ENCODE data around the gene CLIC5. TPM values are rescaled to one million over a fixed set of nuclear protein-coding genes. Genes with fewer than 3 reads are reported as not detected.

Gene CLIC5
- total RNA-seq, 4 donors from 2014 or later: under 0.01 to 5.1 (median 1.5) TPM

DNA sequence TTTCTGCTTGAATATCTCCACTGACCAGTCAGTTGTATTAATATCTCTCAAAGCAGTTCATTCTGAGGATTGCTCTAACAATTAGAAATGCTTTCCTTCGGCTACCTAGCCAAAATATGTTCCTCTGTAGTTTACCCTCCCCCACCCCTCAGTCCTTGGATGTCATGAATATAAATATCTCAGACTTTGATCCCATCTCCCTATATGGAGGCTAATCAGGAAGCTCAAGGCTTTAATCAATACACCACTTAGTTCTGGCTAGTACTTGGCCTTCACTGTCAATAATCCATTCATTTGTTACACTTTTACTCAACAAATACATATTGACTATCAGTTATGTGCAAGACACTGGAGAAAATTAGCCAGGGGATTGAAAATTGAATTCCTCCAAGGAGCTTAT is 60.1 kb downstream of the CLIC5 start:
- intact Hi-C loops (cut with DNase I; ENCODE audit: low total_unique reads): no loop called here
- no peaks in the 10 kb centered on the region for H3K4me1 ChIP-seq
- no peaks in the 10 kb centered on the region for H3K36me3 ChIP-seq
- DNase-seq: no peak
- no peaks in the 10 kb centered on the region for H3K9me3 ChIP-seq
- H3K27ac ChIP-seq: no peak overlapping the region
- H3K27me3 ChIP-seq: no peaks in the 10 kb centered on the region
- TF ChIP-seq POLR2A (IDR thresholded peaks at IDR 0.05) (no peak), CTCF (IDR thresholded peaks at IDR 0.05) (no peak)
- H3K4me3 ChIP-seq: no peak overlapping the region

DNA sequence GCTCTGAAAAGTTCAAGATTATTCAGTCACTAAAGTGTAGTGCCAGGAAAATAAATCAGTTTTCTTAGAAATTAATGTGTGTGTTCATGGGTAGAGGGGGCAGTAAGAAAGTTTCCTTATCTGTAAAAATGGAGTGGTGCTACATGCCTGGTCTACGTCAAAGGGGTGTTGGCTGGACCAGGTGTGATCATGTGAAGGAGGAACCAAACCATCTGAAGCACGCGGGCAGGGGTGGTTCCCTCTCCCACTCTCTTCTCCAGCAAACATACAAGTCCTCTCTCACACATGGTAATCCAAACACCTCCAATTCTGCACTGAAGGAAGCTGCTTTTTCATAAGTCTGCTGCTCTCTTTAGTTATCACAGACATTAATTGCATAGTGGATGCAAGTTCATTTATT is 63.1 kb downstream of the CLIC5 start:
- no peak overlapping the region for H3K4me3 ChIP-seq
- intact Hi-C loops (cut with DNase I; ENCODE audit: low total_unique reads): no loop called here
- H3K36me3 ChIP-seq: no peaks in the 10 kb centered on the region
- no peaks in the 10 kb centered on the region for H3K9me3 ChIP-seq
- H3K4me1 ChIP-seq: no peaks in the 10 kb centered on the region
- TF ChIP-seq CTCF (IDR thresholded peaks at IDR 0.05): no peak
- no peak for DNase-seq
- no peaks in the 10 kb centered on the region for H3K27me3 ChIP-seq
- no peak overlapping the region for H3K27ac ChIP-seq

DNA sequence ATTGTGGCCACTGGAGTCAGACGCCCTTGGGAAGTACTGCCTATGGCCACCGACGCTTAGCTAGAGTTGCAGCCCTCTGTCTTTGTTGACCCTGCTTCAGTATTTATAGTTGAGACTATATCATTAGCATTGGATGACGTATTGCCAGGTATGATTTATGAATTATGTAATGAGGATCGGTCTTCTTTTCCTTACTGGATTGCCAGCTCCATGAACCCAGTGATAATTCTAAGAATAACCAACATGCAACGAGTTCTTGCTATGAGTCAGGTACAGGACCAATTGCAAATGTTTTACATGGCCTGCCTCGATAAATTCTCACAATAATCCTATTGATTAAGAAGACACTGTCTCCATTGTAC is 63.5 kb downstream of the CLIC5 start:
- no peaks in the 10 kb centered on the region for H3K9me3 ChIP-seq
- intact Hi-C loops (cut with DNase I; ENCODE audit: low total_unique reads): no loop called here
- no peaks in the 10 kb centered on the region for H3K27me3 ChIP-seq
- DNase-seq: no peak
- TF ChIP-seq CTCF (IDR thresholded peaks at IDR 0.05) (no peak), POLR2A (IDR thresholded peaks at IDR 0.05) (no peak)
- H3K27ac ChIP-seq: peak overlapping the region in 1 of 2 donors; percentile 2
- no peaks in the 10 kb centered on the region for H3K4me1 ChIP-seq
- no peaks in the 10 kb centered on the region for H3K36me3 ChIP-seq
- no peak overlapping the region for H3K4me3 ChIP-seq

DNA sequence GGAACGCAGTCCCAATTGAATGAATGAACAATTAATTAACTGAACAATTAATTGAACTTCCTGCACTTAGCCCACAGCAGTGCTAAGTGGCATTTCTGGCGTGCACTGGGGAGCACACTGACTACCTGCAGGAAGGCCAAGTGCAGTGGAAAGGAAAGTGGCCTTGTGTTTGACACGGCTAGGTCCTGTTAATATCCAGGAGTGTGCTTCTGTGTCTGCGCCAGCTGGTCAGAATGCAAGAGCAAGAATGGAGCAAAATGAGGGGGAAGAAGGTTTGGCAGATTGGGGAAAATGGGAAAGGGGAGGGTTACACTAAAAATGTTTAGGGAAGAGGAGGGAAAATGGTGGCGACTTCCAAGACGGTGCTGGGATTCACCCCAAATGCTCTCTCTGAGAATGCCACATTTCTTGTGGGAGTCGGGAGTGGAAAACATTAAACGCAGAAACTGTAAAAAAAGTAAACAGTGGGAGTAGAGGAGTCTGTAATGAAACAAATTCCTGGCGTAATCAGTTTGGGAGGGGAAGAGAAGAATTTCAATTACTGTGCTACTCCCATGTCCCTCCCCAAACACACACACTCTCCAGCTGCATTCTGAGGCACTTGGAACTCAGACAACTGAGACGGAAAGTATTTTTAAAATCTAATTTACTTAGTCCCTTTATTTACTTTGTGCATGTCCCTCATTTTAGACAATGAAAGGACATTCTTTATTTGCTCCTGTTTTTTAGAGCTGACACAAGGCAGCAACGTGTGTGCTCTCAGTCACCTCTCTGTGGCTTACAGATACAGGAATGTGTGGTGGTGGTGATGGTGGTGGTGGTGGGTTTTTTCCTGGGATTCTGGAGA is 64.1 kb downstream of the CLIC5 start:
- Histone ChIP-seq H3K27me3 (no peaks in the 10 kb centered on the region), H3K9me3 (no peaks in the 10 kb centered on the region), H3K4me3 (no peak overlapping the region), H3K27ac (peak overlapping the region in 1 of 2 donors; percentile 2), H3K4me1 (no peaks in the 10 kb centered on the region), H3K36me3 (no peaks in the 10 kb centered on the region)
- TF ChIP-seq POLR2A (IDR thresholded peaks at IDR 0.05): no peak
- no peak for TF ChIP-seq CTCF (IDR thresholded peaks at IDR 0.05)
- DNase-seq: no peak
- intact Hi-C loops (cut with DNase I; ENCODE audit: low total_unique reads): no loop called here

GRCh38 chr6:45949256-45949655 is 66.4 kb downstream of the CLIC5 start:
- Histone ChIP-seq H3K9me3 (no peaks in the 10 kb centered on the region), H3K4me1 (peaks cover 0 to 4% of the 10 kb centered on the region in 2 donors), H3K27ac (no peak overlapping the region), H3K36me3 (no peaks in the 10 kb centered on the region), H3K27me3 (no peaks in the 10 kb centered on the region), H3K4me3 (no peak overlapping the region)
- TF ChIP-seq CTCF (IDR thresholded peaks at IDR 0.05) (no peak), POLR2A (IDR thresholded peaks at IDR 0.05) (no peak)
- intact Hi-C loops (cut with DNase I; ENCODE audit: low total_unique reads): no loop called here
- no peak for DNase-seq
